Skeletal muscle satellite cell (primary cell): ENCODE measurements around the gene VDAC2.

Experiments
- H3K27me3 ChIP-seq: 2 replicates; pipeline ENCODE4 v1.7.0; 2013; ENCODE audit warnings: low read length; ENCODE audit not compliant: control insufficient read depth, insufficient read depth
- H3K36me3 ChIP-seq: 2 replicates; pipeline ENCODE4 v1.7.0; 2013; ENCODE audit warnings: mild to moderate bottlenecking, control low read depth, low read length; ENCODE audit not compliant: insufficient read depth
- H3K4me1 ChIP-seq: 2 replicates; pipeline ENCODE4 v1.7.0; 2013; ENCODE audit warnings: low read length; ENCODE audit not compliant: control insufficient read depth, insufficient read depth
- H3K4me2 ChIP-seq: 2 replicates; pipeline ENCODE4 v1.7.0; 2013; ENCODE audit warnings: mild to moderate bottlenecking, low read length
- H3K4me3 ChIP-seq: 2 replicates; pipeline ENCODE4 v1.7.0; 2013; ENCODE audit warnings: low read length
- H3K9ac ChIP-seq: 2 replicates; pipeline ENCODE4 v1.7.0; 2013; ENCODE audit warnings: mild to moderate bottlenecking, low read depth, low read length, moderate library complexity
- H3K9me3 ChIP-seq: replicated peaks from 2 replicates; pipeline ENCODE4 v1.7.0; 2013; ENCODE audit warnings: mild to moderate bottlenecking, control low read depth, low read length

VDAC2 gene

DNA sequence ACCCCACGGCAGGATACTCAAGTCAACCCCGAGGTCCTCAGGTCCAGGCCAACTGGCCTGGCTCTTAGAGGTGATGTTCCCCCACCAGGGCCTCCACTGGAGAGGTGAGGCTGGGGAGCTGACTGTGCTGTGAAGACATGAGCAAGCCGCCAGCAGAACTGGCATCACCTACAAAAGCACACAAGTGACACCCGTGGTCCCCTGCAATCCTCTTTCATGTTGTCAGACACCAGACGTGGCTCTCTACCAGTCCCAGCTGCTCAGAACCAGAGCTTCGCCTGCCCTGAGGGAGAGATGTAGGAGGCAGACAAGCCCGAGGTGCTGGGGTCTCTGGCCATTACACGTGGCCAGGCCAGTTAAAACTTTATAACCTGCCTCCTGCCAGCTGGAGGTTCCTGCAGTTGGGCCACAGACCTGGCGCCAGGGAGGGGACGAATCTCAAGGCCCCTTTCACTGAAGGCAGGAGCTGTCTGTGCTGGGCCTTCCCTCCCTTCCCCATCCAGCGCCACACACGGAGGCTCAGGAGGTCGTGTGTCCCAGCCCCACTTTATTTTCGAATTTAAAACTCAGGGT is 22.9 kb downstream of the VDAC2 start:
- Histone ChIP-seq H3K9ac (no peak overlapping the region), H3K36me3 (peaks cover 38% of the 10 kb centered on the region), H3K4me1 (peaks cover 31% of the 10 kb centered on the region), H3K4me3 (no peak overlapping the region), H3K27me3 (no peaks in the 10 kb centered on the region), H3K4me2 (peak overlapping the region; percentile 16), H3K9me3 (no peaks in the 10 kb centered on the region)

DNA sequence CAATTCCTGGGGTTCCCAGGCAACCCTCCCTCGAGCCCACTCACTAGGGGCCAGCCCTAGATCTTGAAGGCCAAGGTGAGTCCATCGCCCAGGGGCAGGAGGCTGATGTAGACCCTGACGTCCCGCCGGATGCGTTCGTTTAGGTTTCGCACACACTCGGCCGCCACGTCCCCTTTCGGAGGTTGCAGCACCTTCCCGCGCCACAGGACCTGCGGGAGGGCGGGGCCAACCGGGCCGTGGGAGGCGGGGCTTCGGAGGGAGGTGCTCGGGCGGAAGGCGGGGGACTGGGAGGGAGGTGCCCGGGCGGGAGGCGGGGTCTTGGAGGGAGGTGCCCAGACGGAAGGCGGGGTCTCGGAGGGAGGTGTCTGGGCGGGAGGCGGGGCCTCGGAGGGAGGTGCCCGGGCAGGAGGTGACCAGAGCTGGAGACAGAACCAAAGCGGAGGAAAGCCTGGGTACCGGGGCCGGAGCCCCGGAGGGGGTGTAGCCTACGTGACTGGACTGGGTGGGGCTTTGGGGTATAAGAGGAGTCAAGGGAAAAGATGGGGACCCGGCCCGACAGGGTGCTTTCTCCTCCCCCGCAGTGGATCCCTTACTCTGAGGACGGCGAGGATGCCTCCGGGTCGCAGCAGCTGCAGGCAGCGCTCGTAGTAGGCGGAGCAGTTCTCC is 23.6 kb downstream of the VDAC2 start:
- peak overlapping the region; percentile 79 for H3K9ac ChIP-seq
- no peaks in the 10 kb centered on the region for H3K27me3 ChIP-seq
- H3K4me1 ChIP-seq = peaks cover 25% of the 10 kb centered on the region
- peaks cover 32% of the 10 kb centered on the region for H3K36me3 ChIP-seq
- peak overlapping the region; percentile 92 for H3K4me3 ChIP-seq
- H3K9me3 ChIP-seq = no peaks in the 10 kb centered on the region
- H3K4me2 ChIP-seq = peak overlapping the region; percentile 99

DNA sequence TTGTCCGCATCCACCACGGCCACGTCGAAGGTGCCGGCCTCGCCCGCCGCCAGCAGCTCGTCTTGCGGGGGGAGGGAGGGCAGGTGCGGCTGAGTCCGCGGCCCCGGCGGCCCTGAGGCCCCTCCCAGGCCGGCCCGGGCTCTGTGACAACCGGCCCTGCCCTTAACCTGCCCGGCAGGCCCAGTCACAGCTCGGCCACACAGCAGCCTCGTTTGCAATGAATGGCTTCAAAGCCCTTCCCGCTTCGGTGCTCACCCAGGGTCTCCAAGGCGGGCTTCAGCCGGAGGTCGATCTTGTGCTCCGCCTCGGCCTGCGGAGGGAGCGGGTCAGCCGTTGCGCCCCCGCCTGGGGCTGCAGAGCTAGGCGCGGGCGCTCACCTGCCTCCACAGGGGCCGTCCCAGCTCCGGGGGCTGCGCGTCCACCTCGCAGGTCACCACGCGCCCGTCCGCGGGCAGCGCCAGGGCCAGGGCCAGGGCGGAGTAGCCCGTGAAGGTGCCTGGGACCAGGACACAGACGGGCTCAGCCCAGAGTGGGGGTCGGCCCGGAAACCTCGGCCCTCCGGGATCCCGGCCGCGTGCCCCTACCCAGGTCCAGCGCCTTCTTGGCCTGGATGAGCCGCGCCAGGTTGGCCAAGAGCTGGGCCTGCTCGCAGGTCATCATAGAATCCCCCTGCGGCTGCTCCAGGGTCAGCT is 24.2 kb downstream of the VDAC2 start:
- Histone ChIP-seq H3K9me3 (no peaks in the 10 kb centered on the region), H3K4me2 (peak overlapping the region; percentile 99), H3K4me1 (peaks cover 19% of the 10 kb centered on the region), H3K9ac (peak overlapping the region; percentile 79), H3K36me3 (peaks cover 25% of the 10 kb centered on the region), H3K27me3 (no peaks in the 10 kb centered on the region), H3K4me3 (peak overlapping the region; percentile 92)

DNA sequence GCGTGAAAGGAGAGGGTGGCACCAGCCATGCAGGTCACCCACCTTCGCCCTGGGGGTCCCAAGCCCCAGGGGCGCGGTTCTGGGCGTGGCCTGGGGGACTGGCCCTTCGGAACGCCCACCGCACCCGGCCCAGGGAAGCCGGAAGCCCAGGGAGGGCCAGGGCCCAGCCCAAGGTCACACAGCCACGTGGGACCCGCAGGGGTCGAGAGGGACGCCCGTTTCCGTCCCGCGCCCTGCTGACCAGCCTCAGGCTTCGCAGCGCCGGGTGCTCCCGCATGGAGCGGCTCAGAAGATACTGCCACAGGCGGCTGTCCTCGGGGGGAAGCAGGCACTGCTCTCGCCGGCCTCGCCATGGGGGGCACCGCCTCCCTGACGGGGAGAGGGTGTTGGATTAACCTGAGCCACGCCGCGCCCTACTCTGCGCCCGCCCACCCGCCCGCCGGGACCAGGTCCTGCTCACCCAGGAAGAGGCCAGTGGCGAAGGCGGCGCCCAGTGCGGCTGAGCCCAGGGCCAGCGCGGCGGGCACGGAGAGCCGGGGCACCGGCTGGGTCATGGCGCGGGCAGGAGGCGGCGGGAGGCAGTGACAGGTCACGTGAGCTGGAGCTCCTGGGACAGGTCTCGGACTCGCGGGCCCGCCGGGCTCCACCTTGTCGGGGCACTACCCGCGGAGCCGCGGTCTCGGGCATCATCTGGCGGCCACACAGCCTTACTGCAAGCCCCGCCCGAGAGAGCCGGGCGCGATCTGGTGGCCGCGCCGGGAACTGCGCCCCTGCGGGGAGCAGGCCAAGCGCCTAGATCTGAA is 25.0 kb downstream of the VDAC2 start, which contains the start of gene COMTD1:
Gene COMTD1, minus strand, starts transcription at position 583 of the 803 bp plus-strand sequence. Its CDS starts 29 bp downstream, at position 554.
- Histone ChIP-seq H3K4me2 (peak within 1 kb of the TSS; percentile 99), H3K9ac (peak within 1 kb of the TSS; percentile 79), H3K4me3 (peak within 1 kb of the TSS; percentile 92), H3K27me3 (no peaks in the 10 kb centered on the region), H3K4me1 (peaks cover 12% of the 10 kb centered on the region), H3K36me3 (peaks cover 21% of the 10 kb centered on the region), H3K9me3 (no peaks in the 10 kb centered on the region)

DNA sequence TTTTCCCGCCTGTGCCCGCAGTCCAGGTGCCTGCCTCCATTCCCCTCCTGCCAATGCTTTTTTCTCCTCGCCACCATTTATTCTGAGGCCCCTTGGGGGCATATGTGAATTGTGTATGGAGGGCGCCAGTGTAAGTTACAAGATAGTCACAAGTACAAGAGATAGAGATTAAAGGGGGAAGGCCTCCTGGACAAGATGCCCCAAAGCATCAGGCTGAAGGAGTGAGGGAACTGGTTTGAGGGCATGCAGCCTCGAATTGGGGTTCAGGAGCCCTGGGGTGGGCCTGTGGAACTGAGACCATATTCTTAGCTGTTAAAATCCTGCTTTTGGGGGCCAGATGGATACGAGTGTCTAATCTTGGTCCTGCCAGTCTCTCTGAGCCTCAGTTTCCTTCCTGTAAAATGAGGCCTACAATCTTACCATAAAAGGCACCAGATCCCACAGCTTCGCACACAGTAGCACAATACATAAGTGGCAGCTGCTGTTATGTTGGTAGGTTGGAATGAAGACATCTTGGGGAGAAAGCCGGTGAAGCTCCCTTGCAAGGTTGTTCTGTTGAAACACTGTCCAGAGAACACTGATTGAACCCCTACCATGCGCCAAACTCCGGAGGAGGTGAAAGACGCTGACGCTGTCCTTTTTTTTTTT is 25.7 kb downstream of the VDAC2 start:
- H3K36me3 ChIP-seq = peaks cover 18% of the 10 kb centered on the region
- no peak overlapping the region for H3K9ac ChIP-seq
- peak overlapping the region; percentile 99 for H3K4me2 ChIP-seq
- no peak overlapping the region for H3K4me3 ChIP-seq
- no peaks in the 10 kb centered on the region for H3K9me3 ChIP-seq
- peaks cover 12% of the 10 kb centered on the region for H3K4me1 ChIP-seq
- no peaks in the 10 kb centered on the region for H3K27me3 ChIP-seq

DNA sequence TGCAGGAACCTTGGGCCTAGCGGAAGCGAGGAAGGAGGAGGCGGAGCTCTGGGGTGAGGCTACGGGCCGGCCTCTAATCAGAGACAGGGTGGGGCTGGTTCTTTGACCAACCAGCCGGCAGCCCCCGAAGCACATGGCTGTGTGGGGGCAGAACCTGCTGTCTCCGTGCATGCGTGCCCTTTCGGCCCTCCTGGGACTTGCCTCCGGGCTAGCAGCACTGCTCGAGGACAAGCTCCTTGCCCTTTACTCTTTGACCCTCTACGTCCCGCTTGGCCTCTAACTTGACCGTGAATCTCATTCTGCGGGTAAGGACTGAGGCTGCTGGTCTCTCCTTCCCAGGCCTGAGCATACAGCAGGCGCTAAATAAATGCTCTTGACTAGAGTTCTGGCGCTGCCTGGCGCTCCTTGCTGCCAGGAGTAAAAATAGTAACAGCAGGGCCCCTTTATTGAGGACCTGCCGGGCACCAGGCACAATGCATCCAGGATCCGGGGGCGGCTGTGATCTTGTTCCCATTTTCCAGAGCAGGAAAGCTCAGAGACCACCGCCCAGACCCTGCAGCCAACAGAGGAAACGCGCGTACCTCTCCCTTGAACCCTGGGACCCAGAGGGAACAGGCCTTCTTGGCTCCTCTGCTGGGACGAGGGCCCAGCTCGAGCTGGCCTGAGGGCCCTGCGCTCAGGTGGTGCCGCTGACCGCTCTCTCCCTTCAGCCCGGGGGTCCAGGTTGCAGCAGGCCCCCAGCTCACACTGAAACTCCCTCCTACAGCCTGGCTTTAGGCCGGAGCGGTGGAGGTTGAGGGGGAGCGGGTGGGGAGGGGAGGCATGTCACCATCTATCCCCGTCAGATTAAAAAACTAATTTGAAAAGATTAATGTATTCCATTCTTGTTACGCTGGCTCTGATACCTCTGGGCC is 27.8 kb downstream of the VDAC2 start:
- no peaks in the 10 kb centered on the region for H3K9me3 ChIP-seq
- no peak overlapping the region for H3K9ac ChIP-seq
- H3K4me3 ChIP-seq = no peak overlapping the region
- no peak overlapping the region for H3K4me2 ChIP-seq
- peaks cover 12% of the 10 kb centered on the region for H3K4me1 ChIP-seq
- H3K27me3 ChIP-seq = no peaks in the 10 kb centered on the region
- no peaks in the 10 kb centered on the region for H3K36me3 ChIP-seq

DNA sequence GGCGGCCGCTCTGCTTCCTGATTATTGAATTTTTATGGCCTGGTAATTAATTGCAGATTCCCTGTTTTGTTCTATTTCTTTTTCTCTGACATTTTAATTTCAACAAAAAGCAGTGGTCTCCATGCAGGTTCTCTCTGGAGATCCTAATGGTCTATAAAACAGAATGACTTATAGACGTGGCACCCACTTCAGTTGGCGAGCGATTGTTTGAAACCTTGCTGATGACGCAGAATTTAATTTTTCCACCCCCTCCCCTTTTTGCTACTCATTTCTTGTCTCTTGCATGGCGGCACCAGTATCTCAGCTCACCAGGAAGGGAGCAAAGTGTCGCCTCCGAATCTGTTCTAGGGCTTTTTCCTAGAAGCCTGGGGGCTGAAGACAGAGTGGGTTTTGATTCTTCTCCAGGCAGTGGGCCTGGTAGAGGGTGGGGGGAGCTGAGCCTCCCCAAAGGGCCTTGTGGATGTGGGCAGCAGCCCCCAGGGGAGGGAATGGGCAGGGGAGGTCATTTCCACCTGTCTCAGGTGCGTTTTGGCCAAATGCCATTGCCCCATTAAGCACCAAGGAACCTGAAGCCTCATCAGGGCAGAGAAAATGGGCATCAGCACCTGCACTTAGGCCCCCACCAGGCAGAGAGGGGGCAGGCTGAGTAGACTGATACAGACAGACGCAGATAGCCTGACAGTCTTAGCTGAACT is 28.6 kb downstream of the VDAC2 start:
- Histone ChIP-seq H3K27me3 (peaks cover 1% of the 10 kb centered on the region), H3K9me3 (no peaks in the 10 kb centered on the region), H3K4me1 (peaks cover 12% of the 10 kb centered on the region), H3K36me3 (no peaks in the 10 kb centered on the region), H3K4me3 (no peak overlapping the region), H3K4me2 (no peak overlapping the region), H3K9ac (no peak overlapping the region)

DNA sequence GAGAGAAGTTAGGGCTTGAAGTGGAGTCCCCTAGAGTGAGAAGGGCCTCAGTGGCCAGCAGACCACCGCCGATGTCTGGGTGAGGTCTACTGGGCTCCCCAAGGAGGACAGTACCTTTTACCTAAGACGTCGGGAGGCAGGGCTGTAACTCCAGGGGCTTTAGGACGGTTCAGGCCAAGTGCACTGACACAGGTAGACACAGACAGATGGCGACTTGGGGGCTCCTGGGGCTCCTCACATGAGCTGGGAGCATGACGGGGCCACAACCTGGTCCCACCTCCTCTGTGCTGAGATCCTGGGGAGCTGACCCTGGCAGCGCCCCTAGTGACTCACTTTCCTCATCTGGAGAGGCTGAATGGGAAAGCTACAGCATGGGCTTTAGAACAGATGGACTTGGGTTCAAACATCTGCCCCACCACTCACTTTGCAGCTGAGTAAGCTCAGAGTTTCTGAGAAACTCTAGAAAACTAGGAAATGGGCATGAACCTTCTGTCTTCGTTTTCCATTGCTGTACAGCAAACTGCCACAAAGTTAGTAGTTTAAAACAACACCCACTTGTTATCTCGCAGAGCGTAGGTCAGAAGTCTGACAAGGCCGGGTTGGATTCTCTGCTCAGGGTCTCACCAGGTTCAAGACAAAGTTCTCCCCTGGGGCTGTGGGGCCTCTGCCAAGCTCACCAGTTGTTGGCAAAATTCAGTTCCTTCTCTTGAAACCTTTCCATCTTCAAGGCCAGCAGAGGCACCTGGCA is 29.9 kb downstream of the VDAC2 start:
- peaks cover 10% of the 10 kb centered on the region for H3K27me3 ChIP-seq
- H3K9ac ChIP-seq = no peak overlapping the region
- no peak overlapping the region for H3K4me2 ChIP-seq
- no peak overlapping the region for H3K4me3 ChIP-seq
- no peaks in the 10 kb centered on the region for H3K9me3 ChIP-seq
- no peaks in the 10 kb centered on the region for H3K36me3 ChIP-seq
- H3K4me1 ChIP-seq = no peaks in the 10 kb centered on the region

DNA sequence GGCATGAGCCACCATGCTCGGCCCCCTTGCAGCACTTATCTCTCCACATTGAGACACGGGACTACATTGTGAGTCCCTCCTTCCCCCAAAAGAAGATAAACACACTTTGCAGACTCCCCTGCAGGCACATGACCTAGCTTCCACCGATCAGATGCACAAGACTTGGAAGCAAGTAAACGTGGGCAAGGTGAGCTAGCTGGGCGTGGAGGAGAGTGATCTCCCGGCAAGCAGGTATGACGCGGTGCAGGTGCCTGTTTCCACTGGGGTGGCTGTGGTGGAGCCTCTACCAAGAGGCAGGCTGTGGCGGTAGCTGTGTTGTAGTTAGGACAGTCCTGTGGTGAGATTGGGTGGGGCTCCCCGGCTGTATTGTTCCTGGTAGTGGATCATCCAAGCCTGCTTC is 32.8 kb downstream of the VDAC2 start:
- Histone ChIP-seq H3K9ac (no peak overlapping the region), H3K4me2 (no peak overlapping the region), H3K9me3 (no peaks in the 10 kb centered on the region), H3K27me3 (peaks cover 10% of the 10 kb centered on the region), H3K4me3 (no peak overlapping the region), H3K36me3 (no peaks in the 10 kb centered on the region), H3K4me1 (no peaks in the 10 kb centered on the region)
